ENCODE results near the gene LZTS2. TPM values are rescaled to one million over a fixed set of nuclear protein-coding genes. Genes with fewer than 3 reads are reported as not detected.

LZTS2 gene
- total RNA-seq, 1 experiment from 2014 or later: 11.3 TPM

DNA sequence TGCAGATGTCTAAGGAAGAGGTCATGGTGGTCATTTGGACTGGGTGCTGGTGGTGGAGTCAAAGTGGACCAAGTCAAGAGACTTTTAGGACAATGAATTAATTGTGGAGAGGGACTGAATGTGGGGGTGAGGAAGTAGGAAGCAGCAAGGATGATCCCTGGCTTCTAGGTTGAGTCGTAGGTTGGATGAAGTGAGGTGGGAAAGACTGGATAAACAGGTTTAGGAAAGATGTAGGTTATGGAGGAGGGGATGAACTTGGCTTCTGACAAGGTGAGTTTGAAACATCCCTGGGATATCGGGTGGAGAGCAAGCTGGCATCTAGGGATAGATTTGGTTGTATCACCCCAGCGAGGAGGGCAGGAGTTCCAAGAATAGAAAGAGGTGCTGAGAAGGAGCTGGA is 22.7 kb upstream of the LZTS2 start:
- Histone ChIP-seq H3K9me2 (replicated peaks; ENCODE audit: insufficient read depth, low read length) (no peaks in the 10 kb centered on the region), H3K9ac (ENCODE audit: low read length) (no peak overlapping the region), H3K4me3 (ENCODE audit: low read length) (no peak overlapping the region), H3K27me3 (ENCODE audit: low read length) (no peaks in the 10 kb centered on the region), H3K27ac (ENCODE audit: low read length) (no peak overlapping the region), H3K36me3 (ENCODE audit: insufficient read depth, low read length) (peaks cover 4% of the 10 kb centered on the region; the same call in 1 of the 2 replicates), H2AFZ (ENCODE audit: low read length) (no peak overlapping the region), H3K79me2 (ENCODE audit: low read length) (no peaks in the 10 kb centered on the region), H3K9me3 (ENCODE audit: low read length) (no peaks in the 10 kb centered on the region), H4K20me1 (ENCODE audit: insufficient read depth, low read depth, low read length) (no peaks in the 10 kb centered on the region), H3K4me2 (ENCODE audit: low read depth, low read length, poor library complexity, severe bottlenecking) (no peak overlapping the region), H3K4me1 (ENCODE audit: low read length) (no peaks in the 10 kb centered on the region)
- no peak for DNase-seq

DNA sequence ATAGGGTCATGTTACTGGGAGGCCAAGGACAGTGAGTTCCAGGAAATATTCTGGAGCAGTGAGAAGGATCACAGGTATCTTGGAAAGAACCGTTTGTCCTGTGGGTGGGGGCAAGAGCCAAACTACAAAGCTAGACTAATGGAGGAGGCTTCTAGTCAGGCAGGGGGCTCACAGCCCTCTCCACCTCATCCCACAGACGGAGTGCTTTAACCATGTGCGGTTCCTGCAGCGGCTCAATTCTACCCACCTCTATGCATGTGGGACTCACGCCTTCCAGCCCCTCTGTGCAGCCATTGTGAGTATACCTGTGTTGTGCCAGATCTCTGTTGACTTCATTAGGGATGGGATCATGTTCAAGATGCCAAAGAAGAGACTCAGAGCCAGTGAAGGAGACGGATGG is 22.2 kb upstream of the LZTS2 start:
- Histone ChIP-seq H3K9me2 (replicated peaks; ENCODE audit: insufficient read depth, low read length) (no peaks in the 10 kb centered on the region), H3K9ac (ENCODE audit: low read length) (no peak overlapping the region), H4K20me1 (ENCODE audit: insufficient read depth, low read depth, low read length) (no peaks in the 10 kb centered on the region), H3K27ac (ENCODE audit: low read length) (no peak overlapping the region), H3K9me3 (ENCODE audit: low read length) (no peaks in the 10 kb centered on the region), H3K4me3 (ENCODE audit: low read length) (no peak overlapping the region), H3K27me3 (ENCODE audit: low read length) (no peaks in the 10 kb centered on the region), H2AFZ (ENCODE audit: low read length) (no peak overlapping the region), H3K36me3 (ENCODE audit: insufficient read depth, low read length) (peaks cover 4% of the 10 kb centered on the region; the same call in 1 of the 2 replicates), H3K79me2 (ENCODE audit: low read length) (no peaks in the 10 kb centered on the region), H3K4me1 (ENCODE audit: low read length) (no peaks in the 10 kb centered on the region), H3K4me2 (ENCODE audit: low read depth, low read length, poor library complexity, severe bottlenecking) (no peak overlapping the region)
- DNase-seq: no peak

DNA sequence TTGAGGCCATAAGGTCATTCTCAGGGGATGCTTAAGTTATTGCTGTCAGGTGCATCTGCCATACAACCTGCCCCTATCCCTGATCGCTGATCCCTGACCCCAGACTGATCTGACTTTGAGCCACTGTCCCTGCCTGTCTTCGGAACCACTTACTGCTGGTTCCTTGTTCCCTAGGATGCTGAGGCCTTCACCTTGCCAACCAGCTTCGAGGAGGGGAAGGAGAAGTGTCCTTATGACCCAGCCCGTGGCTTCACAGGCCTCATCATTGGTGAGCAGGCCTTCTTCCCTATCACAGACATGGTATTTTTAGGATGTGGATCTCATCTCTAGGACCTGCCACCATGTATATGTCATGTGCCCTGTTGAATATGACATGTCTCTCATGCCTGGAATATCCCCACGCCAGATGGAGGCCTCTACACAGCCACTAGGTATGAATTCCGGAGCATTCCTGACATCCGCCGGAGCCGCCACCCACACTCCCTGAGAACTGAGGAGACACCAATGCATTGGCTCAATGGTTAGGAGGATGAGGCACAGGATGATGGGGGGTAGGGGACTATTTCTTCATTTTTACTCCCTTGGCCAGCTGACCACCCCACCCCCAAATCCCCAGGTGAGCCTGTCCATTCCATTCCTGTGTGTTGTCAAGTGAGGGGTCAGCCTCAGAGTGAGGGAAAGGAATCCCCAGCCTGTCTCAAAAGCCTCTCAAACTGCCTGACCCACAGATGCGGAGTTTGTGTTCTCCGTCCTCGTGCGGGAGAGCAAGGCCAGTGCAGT is 21.3 kb upstream of the LZTS2 start:
- no peaks in the 10 kb centered on the region for H3K9me2 ChIP-seq (replicated peaks; ENCODE audit: insufficient read depth, low read length)
- H3K4me2 ChIP-seq (ENCODE audit: low read depth, low read length, poor library complexity, severe bottlenecking): no peak overlapping the region
- no peaks in the 10 kb centered on the region for H3K27me3 ChIP-seq (ENCODE audit: low read length)
- H3K27ac ChIP-seq (ENCODE audit: low read length): no peak overlapping the region
- H3K79me2 ChIP-seq (ENCODE audit: low read length): no peaks in the 10 kb centered on the region
- H2AFZ ChIP-seq (ENCODE audit: low read length): no peak overlapping the region
- peaks cover 4% of the 10 kb centered on the region; the same call in 1 of the 2 replicates for H3K36me3 ChIP-seq (ENCODE audit: insufficient read depth, low read length)
- no peaks in the 10 kb centered on the region for H4K20me1 ChIP-seq (ENCODE audit: insufficient read depth, low read depth, low read length)
- H3K4me3 ChIP-seq (ENCODE audit: low read length): no peak overlapping the region
- no peaks in the 10 kb centered on the region for H3K9me3 ChIP-seq (ENCODE audit: low read length)
- DNase-seq: no peak
- H3K4me1 ChIP-seq (ENCODE audit: low read length): no peaks in the 10 kb centered on the region
- H3K9ac ChIP-seq (ENCODE audit: low read length): no peak overlapping the region

DNA sequence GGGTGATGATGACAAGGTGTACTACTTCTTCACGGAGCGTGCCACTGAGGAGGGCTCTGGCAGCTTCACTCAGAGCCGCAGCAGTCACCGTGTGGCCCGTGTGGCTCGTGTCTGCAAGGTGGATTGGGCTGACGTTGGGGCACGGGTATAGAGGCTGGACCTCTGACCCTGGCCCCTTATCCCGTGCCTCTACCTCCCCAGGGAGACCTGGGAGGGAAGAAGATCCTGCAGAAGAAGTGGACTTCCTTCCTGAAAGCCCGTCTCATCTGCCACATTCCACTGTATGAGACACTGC is 20.8 kb upstream of the LZTS2 start:
- no peaks in the 10 kb centered on the region for H3K79me2 ChIP-seq (ENCODE audit: low read length)
- H4K20me1 ChIP-seq (ENCODE audit: insufficient read depth, low read depth, low read length): no peaks in the 10 kb centered on the region
- no peak overlapping the region for H3K4me3 ChIP-seq (ENCODE audit: low read length)

DNA sequence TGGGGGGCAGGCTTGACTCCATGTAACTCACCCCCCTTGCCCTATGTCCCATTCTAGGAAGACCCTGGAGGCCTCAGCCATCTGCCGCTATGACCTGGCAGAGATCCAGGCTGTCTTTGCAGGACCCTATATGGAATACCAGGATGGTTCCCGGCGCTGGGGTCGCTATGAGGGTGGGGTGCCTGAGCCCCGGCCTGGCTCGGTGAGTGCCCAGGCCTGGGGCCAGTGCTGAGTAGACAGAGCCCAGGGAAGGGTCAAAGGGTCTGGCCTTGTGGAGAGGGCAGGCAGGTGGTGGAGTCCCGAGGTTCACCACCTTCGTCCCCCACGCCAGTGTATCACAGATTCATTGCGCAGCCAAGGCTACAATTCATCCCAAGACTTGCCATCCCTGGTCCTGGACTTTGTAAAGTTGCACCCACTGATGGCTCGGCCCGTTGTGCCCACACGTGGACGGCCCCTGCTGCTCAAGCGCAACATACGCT is 19.8 kb upstream of the LZTS2 start:
- no peak overlapping the region for H3K9ac ChIP-seq (ENCODE audit: low read length)
- H3K9me3 ChIP-seq (ENCODE audit: low read length): no peaks in the 10 kb centered on the region
- no peaks in the 10 kb centered on the region for H4K20me1 ChIP-seq (ENCODE audit: insufficient read depth, low read depth, low read length)
- no peak overlapping the region for H2AFZ ChIP-seq (ENCODE audit: low read length)
- H3K79me2 ChIP-seq (ENCODE audit: low read length): no peaks in the 10 kb centered on the region
- no peaks in the 10 kb centered on the region for H3K4me1 ChIP-seq (ENCODE audit: low read length)
- H3K36me3 ChIP-seq (ENCODE audit: insufficient read depth, low read length): peaks cover 4% of the 10 kb centered on the region; the same call in 1 of the 2 replicates
- H3K9me2 ChIP-seq (replicated peaks; ENCODE audit: insufficient read depth, low read length): no peaks in the 10 kb centered on the region
- no peak overlapping the region for H3K4me2 ChIP-seq (ENCODE audit: low read depth, low read length, poor library complexity, severe bottlenecking)
- no peak for DNase-seq
- H3K4me3 ChIP-seq (ENCODE audit: low read length): no peak overlapping the region
- H3K27me3 ChIP-seq (ENCODE audit: low read length): no peaks in the 10 kb centered on the region
- no peak overlapping the region for H3K27ac ChIP-seq (ENCODE audit: low read length)

More for the DNA sequence above, 20.8 kb upstream of the LZTS2 start:
- DNase-seq: no peak
- H3K4me1 ChIP-seq (ENCODE audit: low read length): no peaks in the 10 kb centered on the region
- H3K4me2 ChIP-seq (ENCODE audit: low read depth, low read length, poor library complexity, severe bottlenecking): no peak overlapping the region
- peaks cover 4% of the 10 kb centered on the region; the same call in 1 of the 2 replicates for H3K36me3 ChIP-seq (ENCODE audit: insufficient read depth, low read length)
- no peak overlapping the region for H2AFZ ChIP-seq (ENCODE audit: low read length)
- no peaks in the 10 kb centered on the region for H3K9me2 ChIP-seq (replicated peaks; ENCODE audit: insufficient read depth, low read length)
- no peaks in the 10 kb centered on the region for H3K27me3 ChIP-seq (ENCODE audit: low read length)
- H3K27ac ChIP-seq (ENCODE audit: low read length): no peak overlapping the region
- H3K9ac ChIP-seq (ENCODE audit: low read length): no peak overlapping the region
- no peaks in the 10 kb centered on the region for H3K9me3 ChIP-seq (ENCODE audit: low read length)

DNA sequence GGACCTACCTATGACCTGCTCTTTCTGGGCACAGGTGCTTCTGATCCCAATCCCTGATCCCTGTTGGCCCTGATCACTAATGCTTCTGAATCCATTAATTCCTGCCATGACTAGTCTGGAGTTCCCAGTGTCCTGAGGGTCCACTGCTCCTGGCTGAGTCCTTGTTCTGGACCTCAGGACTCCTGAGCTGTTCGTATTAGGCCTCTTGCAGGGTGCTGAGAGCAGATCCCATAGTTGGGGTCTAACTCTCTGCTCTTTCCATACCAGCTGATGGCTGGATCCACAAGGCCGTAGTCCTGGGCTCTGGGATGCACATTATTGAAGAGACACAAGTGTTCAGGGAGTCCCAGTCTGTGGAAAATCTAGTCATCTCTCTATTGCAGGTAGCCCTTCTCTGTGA is 19.3 kb upstream of the LZTS2 start:
- Histone ChIP-seq H3K4me3 (ENCODE audit: low read length) (no peak overlapping the region), H3K36me3 (ENCODE audit: insufficient read depth, low read length) (peaks cover 4% of the 10 kb centered on the region; the same call in 1 of the 2 replicates), H3K9me2 (replicated peaks; ENCODE audit: insufficient read depth, low read length) (no peaks in the 10 kb centered on the region), H3K27me3 (ENCODE audit: low read length) (no peaks in the 10 kb centered on the region), H2AFZ (ENCODE audit: low read length) (no peak overlapping the region), H3K27ac (ENCODE audit: low read length) (no peak overlapping the region), H3K9ac (ENCODE audit: low read length) (no peak overlapping the region), H3K4me2 (ENCODE audit: low read depth, low read length, poor library complexity, severe bottlenecking) (no peak overlapping the region), H4K20me1 (ENCODE audit: insufficient read depth, low read depth, low read length) (no peaks in the 10 kb centered on the region), H3K9me3 (ENCODE audit: low read length) (no peaks in the 10 kb centered on the region), H3K4me1 (ENCODE audit: low read length) (no peaks in the 10 kb centered on the region), H3K79me2 (ENCODE audit: low read length) (no peaks in the 10 kb centered on the region; the same call in 1 of the 2 replicates)
- no peak for DNase-seq

DNA sequence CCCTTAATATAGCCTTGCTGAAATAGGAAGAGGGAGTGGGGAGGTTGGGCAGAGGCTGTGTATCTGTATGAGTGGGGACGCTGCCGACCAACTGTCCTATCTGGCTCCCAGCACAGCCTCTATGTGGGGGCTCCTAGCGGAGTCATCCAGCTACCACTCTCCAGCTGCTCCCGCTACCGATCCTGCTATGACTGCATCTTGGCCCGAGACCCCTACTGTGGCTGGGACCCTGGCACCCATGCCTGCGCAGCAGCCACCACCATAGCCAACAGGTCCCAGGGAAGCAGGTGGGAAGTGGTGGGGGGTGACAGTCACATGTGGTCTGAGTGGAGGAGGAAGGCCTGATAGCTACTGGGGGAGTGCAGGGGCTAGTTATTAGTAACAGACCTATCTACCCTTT is 18.9 kb upstream of the LZTS2 start:
- no peak for DNase-seq
- peaks cover under 1% of the 10 kb centered on the region; the same call in 1 of the 2 replicates for H3K79me2 ChIP-seq (ENCODE audit: low read length)
- H3K9me3 ChIP-seq (ENCODE audit: low read length): no peaks in the 10 kb centered on the region
- no peak overlapping the region for H3K4me3 ChIP-seq (ENCODE audit: low read length)
- H3K4me1 ChIP-seq (ENCODE audit: low read length): peaks cover 3% of the 10 kb centered on the region
- no peaks in the 10 kb centered on the region for H3K27me3 ChIP-seq (ENCODE audit: low read length)
- H2AFZ ChIP-seq (ENCODE audit: low read length): no peak overlapping the region
- H3K27ac ChIP-seq (ENCODE audit: low read length): no peak overlapping the region
- H3K9ac ChIP-seq (ENCODE audit: low read length): no peak overlapping the region
- H3K9me2 ChIP-seq (replicated peaks; ENCODE audit: insufficient read depth, low read length): no peaks in the 10 kb centered on the region
- peaks cover 4% of the 10 kb centered on the region; the same call in 1 of the 2 replicates for H3K36me3 ChIP-seq (ENCODE audit: insufficient read depth, low read length)
- no peaks in the 10 kb centered on the region for H4K20me1 ChIP-seq (ENCODE audit: insufficient read depth, low read depth, low read length)
- no peak overlapping the region for H3K4me2 ChIP-seq (ENCODE audit: low read depth, low read length, poor library complexity, severe bottlenecking)

DNA sequence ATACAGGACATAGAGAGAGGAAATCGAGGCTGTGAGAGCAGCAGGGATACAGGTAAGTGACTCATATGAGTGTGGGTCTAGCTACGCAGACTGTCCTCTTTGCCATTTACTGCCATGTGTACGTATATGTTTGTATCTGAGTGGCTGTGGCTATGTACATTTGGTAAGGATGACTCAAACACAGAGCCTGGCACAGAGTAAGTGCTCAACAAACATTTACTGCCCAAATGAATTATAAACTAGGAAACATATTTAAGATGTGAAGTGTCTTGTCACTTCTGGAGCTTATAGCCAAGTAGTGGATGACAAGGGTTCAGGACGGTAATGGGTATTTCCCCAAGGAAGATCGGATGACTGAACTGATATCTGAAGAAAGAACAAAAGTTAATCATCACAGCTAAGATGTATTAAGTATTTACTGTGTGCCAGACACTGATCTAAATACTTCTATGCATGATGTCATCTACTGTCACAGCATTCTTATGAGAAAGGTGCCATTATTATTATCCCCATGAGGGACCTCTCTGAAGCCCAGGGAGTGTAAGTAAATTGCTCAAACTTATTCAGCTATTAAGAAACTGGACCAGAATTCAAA is 18.3 kb upstream of the LZTS2 start:
- H3K9me3 ChIP-seq (ENCODE audit: low read length): no peaks in the 10 kb centered on the region
- no peak overlapping the region for H3K4me2 ChIP-seq (ENCODE audit: low read depth, low read length, poor library complexity, severe bottlenecking)
- peaks cover 8% of the 10 kb centered on the region for H3K4me1 ChIP-seq (ENCODE audit: low read length)
- H3K4me3 ChIP-seq (ENCODE audit: low read length): no peak overlapping the region
- peaks cover 6% of the 10 kb centered on the region for H3K79me2 ChIP-seq (ENCODE audit: low read length)
- no peak overlapping the region for H3K9ac ChIP-seq (ENCODE audit: low read length)
- H3K9me2 ChIP-seq (replicated peaks; ENCODE audit: insufficient read depth, low read length): no peaks in the 10 kb centered on the region
- no peaks in the 10 kb centered on the region for H3K27me3 ChIP-seq (ENCODE audit: low read length)
- H4K20me1 ChIP-seq (ENCODE audit: insufficient read depth, low read depth, low read length): no peaks in the 10 kb centered on the region
- DNase-seq: no peak
- no peak overlapping the region for H2AFZ ChIP-seq (ENCODE audit: low read length)
- H3K36me3 ChIP-seq (ENCODE audit: insufficient read depth, low read length): peaks cover 4% of the 10 kb centered on the region; the same call in 1 of the 2 replicates
- no peak overlapping the region for H3K27ac ChIP-seq (ENCODE audit: low read length)
